Caco-2 (cell line): ENCODE results near the gene SUPT16H. TPM values are rescaled to one million over a fixed set of nuclear protein-coding genes. Genes with fewer than 3 reads are reported as not detected.

ENCODE experiments used
- BruUV-seq: library from RNA; stranded (reverse); fragments of 400-500 nt; replicated peaks from 2 replicates; lab custom pipeline; 2021; lab: Mats Ljungman, UMichigan
- CTCF ChIA-PET: fragments of 300-600 bp; sonication (Branson Sonifier 250); formaldehyde crosslinking; loops from one replicate; lab custom pipeline; 2022; ENCODE audit warnings: antibody characterized with exemption; lab: Charles Lee
- POLR2A ChIA-PET: fragments of 300-600 bp; sonication (Branson Sonifier 250); formaldehyde crosslinking; loops from one replicate; lab custom pipeline; 2022; ENCODE audit warnings: antibody characterized with exemption; lab: Charles Lee
- DNase-seq, 2 experiments: peaks; one replicate each; pipeline versions ENCODE4 v3.0.0 to v3.0.0-alpha.2; 2020 to 2022
- H3K27me3 ChIP-seq: replicated peaks from 2 replicates; pipeline ENCODE4 v1.6.0; 2011; ENCODE audit warnings: low read length; ENCODE audit not compliant: control insufficient read depth, insufficient read depth
- H3K36me3 ChIP-seq: 2 replicates; pipeline ENCODE4 v1.5.1; 2011; ENCODE audit warnings: low read length; ENCODE audit not compliant: control insufficient read depth, insufficient read depth
- H3K4me1 ChIP-seq: fragments of 250-450 bp; sonication (Bioruptor Pico); 2 replicates; pipeline ENCODE4 v1.5.1; 2020; ENCODE audit warnings: mild to moderate bottlenecking
- H3K4me3 ChIP-seq: 2 replicates; pipeline ENCODE4 v1.5.1; 2011; ENCODE audit warnings: low read depth, mild to moderate bottlenecking, control low read depth, low read length
- H3K9me3 ChIP-seq: fragments of 250-450 bp; sonication (Bioruptor Pico); 2 replicates; pipeline ENCODE4 v1.5.1; 2020; ENCODE audit warnings: mild to moderate bottlenecking, moderate library complexity
- H3K27ac Mint-ChIP-seq: one replicate; pipeline ENCODE4 v1.8.0; 2022; ENCODE audit warnings: mixed read lengths; ENCODE audit not compliant: unreplicated experiment
- H3K27me3 Mint-ChIP-seq: one replicate; pipeline ENCODE4 v1.8.0; 2022; ENCODE audit warnings: mixed read lengths; ENCODE audit not compliant: insufficient read depth, unreplicated experiment
- H3K36me3 Mint-ChIP-seq: one replicate; pipeline ENCODE4 v1.8.0; 2022; ENCODE audit warnings: mild to moderate bottlenecking, mixed read lengths; ENCODE audit not compliant: insufficient read depth, unreplicated experiment
- H3K4me1 Mint-ChIP-seq: one replicate; pipeline ENCODE4 v1.8.0; 2022; ENCODE audit warnings: low read depth, mixed read lengths; ENCODE audit not compliant: unreplicated experiment
- H3K4me3 Mint-ChIP-seq: one replicate; pipeline ENCODE4 v1.8.0; 2022; ENCODE audit warnings: mild to moderate bottlenecking, moderate library complexity, mixed read lengths; ENCODE audit not compliant: unreplicated experiment
- H3K9me3 Mint-ChIP-seq: one replicate; pipeline ENCODE4 v1.8.0; 2022; ENCODE audit warnings: mixed read lengths; ENCODE audit not compliant: unreplicated experiment
- intact Hi-C: fragments of 100-400 bp; cut with micrococcal nuclease; formaldehyde crosslinking; loops from one replicate; pipeline ENCODE4 v1.10.0; 2022; ENCODE audit not compliant: unreplicated experiment
- total RNA-seq: library from RNA; stranded (reverse); gene quantifications from 2 replicates; pipeline ENCODE4 v1.2.3, GENCODE V29; 2022
- TF ChIP-seq, protein P1 (sequence below), 2 experiments: fragments of 200-600 bp in 1 of 2; IDR thresholded peaks; 1 replicate in 1 of 2; 2 replicates in 1 of 2; pipeline versions ENCODE4 v1.5.1 to v1.8.0; 2011 to 2022; ENCODE audit warnings: antibody characterized with exemption in 1 of 2, control low read depth in 1 of 2, inconsistent platforms in 1 of 2, low read depth in 1 of 2, low read length in 1 of 2, mild to moderate bottlenecking in 1 of 2, moderate library complexity in 1 of 2; ENCODE audit not compliant: insufficient read depth in 1 of 2, severe bottlenecking in 1 of 2, unreplicated experiment in 1 of 2

Gene SUPT16H
- total RNA-seq, 1 experiment from 2014 or later, result 118 TPM

DNA sequence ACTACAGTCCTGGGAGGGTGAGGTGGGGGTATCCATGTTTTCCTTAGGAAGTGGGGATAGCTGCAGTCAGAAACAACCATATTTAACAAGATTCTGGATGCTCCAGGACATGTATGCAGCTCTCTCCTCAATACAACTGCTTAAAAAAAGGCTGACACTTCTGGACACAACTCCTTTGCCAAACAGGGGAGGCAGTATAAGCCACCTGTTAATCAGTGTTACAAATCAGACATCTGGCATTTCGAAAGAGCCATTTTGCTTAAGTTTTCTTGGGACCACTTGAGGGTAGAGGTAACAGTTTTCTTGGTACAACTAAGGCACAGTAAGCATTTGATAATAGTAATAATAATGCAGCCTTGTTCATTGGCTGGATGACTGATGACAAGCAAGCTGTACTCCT is 56.8 kb downstream of the SUPT16H start:
- no peak for DNase-seq
- no peaks in the 10 kb centered on the region for H3K9me3 ChIP-seq
- intact Hi-C loops, result no loop called here
- no TSS peak for BruUV-seq
- Mint-ChIP-seq H3K27me3 (peaks cover 4% of the 10 kb centered on the region), H3K27ac (no peak overlapping the region), H3K4me1 (no peaks in the 10 kb centered on the region), H3K4me3 (no peak overlapping the region), H3K36me3 (no peaks in the 10 kb centered on the region), H3K9me3 (no peaks in the 10 kb centered on the region)
- no peaks in the 10 kb centered on the region for H3K4me1 ChIP-seq
- ChIA-PET CTCF (interaction anchor here (0.5 kb wide), 1 partner anchor 22 kb away, joined by 4 read pairs; no protein-coding TSS in a partner anchor), POLR2A (interaction anchor here (0.6 kb wide), 1 partner anchor 84 kb away, joined by 9 read pairs; no protein-coding TSS in a partner anchor)
- no peaks in the 10 kb centered on the region for H3K27me3 ChIP-seq
- no peak overlapping the region for H3K4me3 ChIP-seq
- TF ChIP-seq, protein P1, sequence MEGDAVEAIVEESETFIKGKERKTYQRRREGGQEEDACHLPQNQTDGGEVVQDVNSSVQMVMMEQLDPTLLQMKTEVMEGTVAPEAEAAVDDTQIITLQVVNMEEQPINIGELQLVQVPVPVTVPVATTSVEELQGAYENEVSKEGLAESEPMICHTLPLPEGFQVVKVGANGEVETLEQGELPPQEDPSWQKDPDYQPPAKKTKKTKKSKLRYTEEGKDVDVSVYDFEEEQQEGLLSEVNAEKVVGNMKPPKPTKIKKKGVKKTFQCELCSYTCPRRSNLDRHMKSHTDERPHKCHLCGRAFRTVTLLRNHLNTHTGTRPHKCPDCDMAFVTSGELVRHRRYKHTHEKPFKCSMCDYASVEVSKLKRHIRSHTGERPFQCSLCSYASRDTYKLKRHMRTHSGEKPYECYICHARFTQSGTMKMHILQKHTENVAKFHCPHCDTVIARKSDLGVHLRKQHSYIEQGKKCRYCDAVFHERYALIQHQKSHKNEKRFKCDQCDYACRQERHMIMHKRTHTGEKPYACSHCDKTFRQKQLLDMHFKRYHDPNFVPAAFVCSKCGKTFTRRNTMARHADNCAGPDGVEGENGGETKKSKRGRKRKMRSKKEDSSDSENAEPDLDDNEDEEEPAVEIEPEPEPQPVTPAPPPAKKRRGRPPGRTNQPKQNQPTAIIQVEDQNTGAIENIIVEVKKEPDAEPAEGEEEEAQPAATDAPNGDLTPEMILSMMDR (IDR thresholded peaks at IDR 0.05; ENCODE audit: insufficient read depth in 1 of 2, low read depth in 1 of 2, low read length in 1 of 2, severe bottlenecking in 1 of 2, unreplicated experiment in 1 of 2), result no peak
- no peaks in the 10 kb centered on the region for H3K36me3 ChIP-seq

DNA sequence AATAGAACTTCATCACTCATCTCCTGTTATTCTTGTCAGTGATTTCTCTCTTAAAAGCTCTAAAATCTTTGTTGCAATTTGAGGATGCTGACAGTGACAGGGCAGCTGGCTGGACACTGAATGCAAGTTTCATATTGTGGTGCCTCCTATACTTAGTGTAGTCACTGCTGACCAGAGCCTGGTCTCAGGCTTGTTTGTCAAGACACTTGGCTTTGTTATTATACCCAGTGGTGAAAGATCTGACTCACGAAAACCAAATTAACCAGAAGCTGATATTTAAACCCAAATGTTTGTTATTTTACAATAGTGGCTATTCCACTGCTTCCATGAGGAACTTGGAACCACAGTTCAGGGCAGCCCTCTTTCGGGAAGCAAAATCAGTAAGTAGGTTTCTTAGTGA is 61.1 kb downstream of the SUPT16H start:
- no peak for DNase-seq
- no peak overlapping the region for H3K4me3 ChIP-seq
- TF ChIP-seq, protein P1 (IDR thresholded peaks at IDR 0.05; ENCODE audit: insufficient read depth in 1 of 2, low read depth in 1 of 2, low read length in 1 of 2, severe bottlenecking in 1 of 2, unreplicated experiment in 1 of 2), result no peak
- H3K4me1 ChIP-seq, result no peaks in the 10 kb centered on the region
- POLR2A ChIA-PET, result no interaction called here
- no peaks in the 10 kb centered on the region for H3K27me3 ChIP-seq
- no peak overlapping the region for H3K4me3 Mint-ChIP-seq
- no peaks in the 10 kb centered on the region for H3K36me3 Mint-ChIP-seq
- BruUV-seq, result no TSS peak
- no peaks in the 10 kb centered on the region for H3K4me1 Mint-ChIP-seq
- intact Hi-C loops, result no loop called here
- no peaks in the 10 kb centered on the region for H3K9me3 Mint-ChIP-seq
- H3K36me3 ChIP-seq, result no peaks in the 10 kb centered on the region
- H3K27ac Mint-ChIP-seq, result no peak overlapping the region
- peaks cover 4% of the 10 kb centered on the region for H3K27me3 Mint-ChIP-seq
- CTCF ChIA-PET, result no interaction called here
- no peaks in the 10 kb centered on the region for H3K9me3 ChIP-seq

DNA sequence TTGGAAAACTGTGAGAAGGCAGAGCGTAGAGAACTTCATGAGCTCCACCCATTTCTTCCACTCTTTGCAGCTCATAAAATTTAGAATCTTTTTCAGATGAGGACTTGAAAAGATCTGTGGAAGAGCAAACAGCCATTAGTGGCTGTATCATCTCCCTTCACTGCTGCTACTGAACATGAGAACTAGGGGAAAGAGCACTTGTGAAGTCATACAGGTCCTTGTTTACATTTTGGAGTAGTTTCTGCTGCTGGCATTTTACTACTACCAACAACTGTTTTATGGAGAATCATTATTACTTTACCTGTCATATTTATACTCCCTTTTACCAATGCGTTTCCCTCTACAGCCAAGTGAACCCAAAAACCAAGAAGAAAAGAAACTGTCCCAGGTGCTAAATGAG is 62.9 kb downstream of the SUPT16H start:
- H3K4me3 Mint-ChIP-seq, result no peak overlapping the region
- no peak for DNase-seq
- Histone ChIP-seq H3K36me3 (no peaks in the 10 kb centered on the region), H3K27me3 (no peaks in the 10 kb centered on the region), H3K4me1 (no peaks in the 10 kb centered on the region), H3K4me3 (no peak overlapping the region), H3K9me3 (no peaks in the 10 kb centered on the region)
- ChIA-PET POLR2A (interaction anchor here (0.5 kb wide), 1 partner anchor 17 kb away, joined by 6 read pairs; no protein-coding TSS in a partner anchor), CTCF (no interaction called here)
- no peak overlapping the region for H3K27ac Mint-ChIP-seq
- H3K4me1 Mint-ChIP-seq, result no peaks in the 10 kb centered on the region
- intact Hi-C loops, result no loop called here
- H3K9me3 Mint-ChIP-seq, result no peaks in the 10 kb centered on the region
- H3K36me3 Mint-ChIP-seq, result no peaks in the 10 kb centered on the region
- TF ChIP-seq, protein P1 (IDR thresholded peaks at IDR 0.05; ENCODE audit: insufficient read depth in 1 of 2, low read depth in 1 of 2, low read length in 1 of 2, severe bottlenecking in 1 of 2, unreplicated experiment in 1 of 2), result no peak
- no TSS peak for BruUV-seq
- H3K27me3 Mint-ChIP-seq, result peaks cover 4% of the 10 kb centered on the region
